ENCODE measurements around the gene ADAMTS12.

DNA sequence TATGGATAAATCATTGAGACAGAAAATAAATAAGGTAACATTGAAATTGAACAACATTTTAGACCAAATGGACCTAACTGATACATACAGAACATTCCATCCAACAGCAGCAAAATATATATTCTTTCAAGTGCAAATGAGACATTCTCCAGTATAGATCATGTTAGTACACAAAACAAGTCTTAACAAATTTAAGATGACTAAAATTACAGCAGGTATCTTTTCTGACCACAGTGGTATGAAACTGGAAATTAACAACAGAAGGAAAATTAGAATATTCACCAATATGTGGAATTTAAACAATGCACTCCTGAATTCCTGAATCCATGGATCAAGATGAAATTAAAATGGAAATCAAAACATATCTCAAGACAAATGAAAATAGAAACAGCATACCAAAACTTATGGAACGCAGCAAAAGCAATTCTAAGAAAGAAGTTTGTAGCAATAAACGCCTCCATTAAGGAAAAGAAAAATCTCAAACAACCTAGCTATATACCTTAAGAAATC lies 115.6 kb downstream of the ADAMTS12 start:
- TF ChIP-seq, protein P1, sequence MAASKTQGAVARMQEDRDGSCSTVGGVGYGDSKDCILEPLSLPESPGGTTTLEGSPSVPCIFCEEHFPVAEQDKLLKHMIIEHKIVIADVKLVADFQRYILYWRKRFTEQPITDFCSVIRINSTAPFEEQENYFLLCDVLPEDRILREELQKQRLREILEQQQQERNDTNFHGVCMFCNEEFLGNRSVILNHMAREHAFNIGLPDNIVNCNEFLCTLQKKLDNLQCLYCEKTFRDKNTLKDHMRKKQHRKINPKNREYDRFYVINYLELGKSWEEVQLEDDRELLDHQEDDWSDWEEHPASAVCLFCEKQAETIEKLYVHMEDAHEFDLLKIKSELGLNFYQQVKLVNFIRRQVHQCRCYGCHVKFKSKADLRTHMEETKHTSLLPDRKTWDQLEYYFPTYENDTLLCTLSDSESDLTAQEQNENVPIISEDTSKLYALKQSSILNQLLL (CRISPR knock-in tag; IDR thresholded peaks at IDR 0.05; ENCODE audit: borderline replicate concordance): no peak
- TF ChIP-seq EGR1 (conservative IDR thresholded peaks at IDR 0.05) (no peak), FOXA3 (CRISPR knock-in tag; conservative IDR thresholded peaks at IDR 0.05 in 1 of 2, IDR thresholded peaks at IDR 0.05 in 1 of 2) (no peak), ZBTB34 (CRISPR knock-in tag; IDR thresholded peaks at IDR 0.05) (no peak), ZNF592 (IDR thresholded peaks at IDR 0.05) (no peak), NR2C2 (CRISPR knock-in tag; IDR thresholded peaks at IDR 0.05) (no peak), NR2C2 (tag; IDR thresholded peaks at IDR 0.05) (no peak), POLR2A (conservative IDR thresholded peaks at IDR 0.05) (no peak), ZNF121 (CRISPR knock-in tag; conservative IDR thresholded peaks at IDR 0.05) (no peak), MYNN (IDR thresholded peaks at IDR 0.05) (no peak), MYNN (CRISPR knock-in tag; IDR thresholded peaks at IDR 0.05) (no peak), POLR2G (IDR thresholded peaks at IDR 0.05; ENCODE audit: low read depth, low read length) (no peak), TFAP4 (CRISPR knock-in tag; IDR thresholded peaks at IDR 0.05; ENCODE audit: borderline replicate concordance) (no peak), ZNF316 (IDR thresholded peaks at IDR 0.05) (no peak), CHD7 (IDR thresholded peaks at IDR 0.05; ENCODE audit: low read depth, low read length) (no peak)
